NCI-H2029 (cell line): ENCODE results near the gene CFAP69.
"Not testable (repeated sequence)": the region's sequence is repeated elsewhere in the genome, so short reads cannot be mapped to it uniquely, and the experiment has no call there.

Source experiments
- DNase-seq: peaks from one replicate; lab custom pipeline; 2025; lab: John Stamatoyannopoulos, UW

CFAP69 gene

GRCh38 chr7:90233569-90233968, 11.4 kb upstream of the CFAP69 start:
- DNase-seq, result no peak

- no peak for DNase-seq
Measured at GRCh38 chr7:90236721-90237289, 8.2 kb upstream of the CFAP69 start.

GRCh38 chr7:90238022-90238421, 7.0 kb upstream of the CFAP69 start:
- no peak for DNase-seq

- no peak for DNase-seq
Measured at GRCh38 chr7:90238583-90238982, 6.4 kb upstream of the CFAP69 start.

GRCh38 chr7:90239050-90239449, 5.9 kb upstream of the CFAP69 start:
- no peak for DNase-seq

- no peak for DNase-seq
Measured at GRCh38 chr7:90239625-90240228, 5.2 kb upstream of the CFAP69 start.

GRCh38 chr7:90242369-90243168, 2.4 kb upstream of the CFAP69 start:
- no peak for DNase-seq

- DNase-seq, result no peak
Measured at GRCh38 chr7:90243556-90243955, 1.4 kb upstream of the CFAP69 start.

- DNase-seq, result no peak
Measured at GRCh38 chr7:90244565-90244908, 437 bp upstream of the CFAP69 start.

- no peak for DNase-seq
Measured at GRCh38 chr7:90246171-90246570, 1.2 kb downstream of the CFAP69 start.

- DNase-seq, result no peak
Measured at GRCh38 chr7:90248706-90249105, 3.7 kb downstream of the CFAP69 start.

- no peak for DNase-seq
Measured at GRCh38 chr7:90250601-90251303, 5.8 kb downstream of the CFAP69 start.

GRCh38 chr7:90251304-90251635, 6.3 kb downstream of the CFAP69 start:
- DNase-seq, result no peak

- DNase-seq, result not testable (repeated sequence)
Measured at GRCh38 chr7:90256011-90256410, 11.0 kb downstream of the CFAP69 start.

GRCh38 chr7:90256778-90257177, 11.8 kb downstream of the CFAP69 start:
- DNase-seq, result no peak

GRCh38 chr7:90261441-90261840, 16.5 kb downstream of the CFAP69 start:
- no peak for DNase-seq

GRCh38 chr7:90262438-90262837, 17.5 kb downstream of the CFAP69 start:
- DNase-seq, result peak; percentile 13

- DNase-seq, result no peak
Measured at GRCh38 chr7:90266808-90267207, 21.8 kb downstream of the CFAP69 start.

GRCh38 chr7:90267263-90267858, 22.4 kb downstream of the CFAP69 start:
- DNase-seq, result no peak

- no peak for DNase-seq
Measured at GRCh38 chr7:90269163-90269562, 24.2 kb downstream of the CFAP69 start.

- DNase-seq, result no peak
Measured at GRCh38 chr7:90270431-90271178, 25.6 kb downstream of the CFAP69 start.

- DNase-seq, result no peak
Measured at GRCh38 chr7:90271753-90272152, 26.8 kb downstream of the CFAP69 start.
